Measurements from ENCODE around the gene SARM1.
A peak's percentile ranks its signal among the peaks of the same experiment; 100 is the strongest.

- TF ChIP-seq CTCF (IDR thresholded peaks at IDR 0.05; ENCODE audit: poor library complexity, severe bottlenecking) (peak; percentile 23), RAD21 (conservative IDR thresholded peaks at IDR 0.05) (no peak), SMC3 (conservative IDR thresholded peaks at IDR 0.05; ENCODE audit: poor library complexity) (no peak), TAF1 (IDR thresholded peaks at IDR 0.05; ENCODE audit: low read depth) (no peak), EZH2 (IDR thresholded peaks at IDR 0.05; ENCODE audit: borderline replicate concordance, insufficient read depth, low read length, poor library complexity, severe bottlenecking) (no peak), EP300 (conservative IDR thresholded peaks at IDR 0.05; ENCODE audit: poor library complexity, severe bottlenecking) (no peak), REST (IDR thresholded peaks at IDR 0.05; ENCODE audit: borderline replicate concordance) (peak; percentile 6)
Measured at GRCh38 chr17:28372203-28372944, 880 bp downstream of the SARM1 start.
